Measurements from ENCODE around the gene ACSL3.
"Not testable (repeated sequence)": the region's sequence is repeated elsewhere in the genome, so short reads cannot be mapped to it uniquely, and the experiment has no call there.

Gene ACSL3

DNA sequence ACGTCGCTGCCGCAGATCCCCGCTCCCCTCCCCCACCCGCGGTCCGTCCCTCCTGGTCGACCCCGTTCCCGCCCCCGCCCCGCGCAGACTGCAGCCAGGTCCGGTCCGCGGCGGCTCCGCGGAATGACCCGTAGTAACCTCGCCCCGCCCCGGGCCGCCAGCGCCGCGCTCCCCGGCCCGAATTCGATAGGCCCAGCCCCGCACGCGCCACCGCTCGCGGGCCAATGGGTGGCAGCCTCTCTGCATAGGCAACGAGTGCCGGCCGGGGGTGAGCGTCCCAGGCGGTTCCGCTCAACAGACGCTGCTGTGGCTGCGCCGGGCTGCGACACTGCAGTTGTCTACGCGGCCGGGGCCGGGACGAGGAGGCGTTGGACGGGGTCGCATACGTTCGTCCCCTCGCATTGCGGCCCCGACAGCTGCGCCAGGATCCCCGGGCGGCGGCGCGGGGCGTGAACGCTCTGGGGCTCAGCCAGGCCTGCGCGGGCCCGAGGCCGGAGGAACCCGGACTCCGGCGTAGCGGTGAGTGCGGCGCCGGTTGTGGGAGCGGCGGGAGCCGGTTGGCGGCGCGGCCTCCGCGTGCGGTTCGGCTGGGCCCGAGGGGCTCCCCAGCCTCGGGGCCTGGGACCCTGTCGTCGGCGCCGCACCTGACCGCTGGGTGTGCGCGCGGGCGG lies at the start of gene ACSL3:
ACSL3 (plus strand) TSS at position 297 of the 671 bp plus-strand sequence. CDS start 47,737 bp downstream, outside the sequence.
- peak; percentile 98 for DNase-seq

DNA sequence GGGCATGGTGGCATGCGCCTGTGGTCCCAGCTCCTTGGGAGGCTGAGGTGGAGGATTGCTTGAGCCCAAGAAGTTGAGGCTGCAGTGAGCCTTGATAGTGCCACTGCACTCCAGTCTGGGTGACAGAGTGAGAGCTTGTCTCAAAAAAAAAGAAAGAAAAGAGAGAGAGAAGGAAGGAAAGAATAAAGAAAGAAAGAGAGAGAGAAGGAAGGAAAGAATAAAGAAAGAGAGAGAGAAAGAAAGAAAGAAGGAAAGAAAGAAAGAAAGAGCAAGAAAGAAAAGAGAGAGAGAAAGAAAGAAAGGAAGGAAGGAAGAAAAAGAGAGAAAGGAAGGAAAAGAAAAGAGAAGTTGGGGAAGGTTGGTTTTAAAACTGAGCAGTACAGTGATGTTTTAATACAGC lies 49.0 kb upstream of the ACSL3 start:
- no peak for DNase-seq

DNA sequence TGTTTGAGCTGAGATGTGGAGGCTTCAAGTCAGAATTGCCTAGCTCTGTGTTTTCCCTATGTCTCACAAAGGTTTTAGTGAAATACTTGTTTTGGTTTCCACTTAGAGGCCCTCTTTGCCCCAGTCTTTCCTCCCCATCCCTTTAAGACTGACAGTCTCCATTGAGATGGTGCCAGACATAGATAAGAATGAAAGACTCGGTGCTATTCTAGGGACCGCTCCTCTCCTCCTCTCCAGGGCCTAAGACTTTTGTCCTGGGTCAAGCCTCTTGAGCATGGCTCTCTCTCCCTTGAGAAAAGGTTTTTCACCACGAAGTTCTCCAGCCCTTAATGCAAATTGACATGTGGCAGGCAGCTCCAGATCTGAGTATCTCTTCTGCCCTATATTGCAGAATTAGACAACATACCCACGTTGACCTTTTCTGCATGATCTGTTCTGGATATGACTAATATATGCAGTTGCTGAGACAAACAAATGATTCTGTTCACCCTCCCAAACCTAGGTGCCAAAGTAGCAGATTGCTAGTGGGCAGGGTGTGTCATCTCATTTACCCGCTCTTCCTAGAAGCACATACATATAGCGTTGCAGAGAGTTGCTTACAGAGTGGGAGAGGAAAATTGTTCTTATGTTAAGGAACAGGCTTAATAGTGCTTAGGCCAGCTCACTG lies 47.5 kb upstream of the ACSL3 start:
- DNase-seq, result no peak

DNA sequence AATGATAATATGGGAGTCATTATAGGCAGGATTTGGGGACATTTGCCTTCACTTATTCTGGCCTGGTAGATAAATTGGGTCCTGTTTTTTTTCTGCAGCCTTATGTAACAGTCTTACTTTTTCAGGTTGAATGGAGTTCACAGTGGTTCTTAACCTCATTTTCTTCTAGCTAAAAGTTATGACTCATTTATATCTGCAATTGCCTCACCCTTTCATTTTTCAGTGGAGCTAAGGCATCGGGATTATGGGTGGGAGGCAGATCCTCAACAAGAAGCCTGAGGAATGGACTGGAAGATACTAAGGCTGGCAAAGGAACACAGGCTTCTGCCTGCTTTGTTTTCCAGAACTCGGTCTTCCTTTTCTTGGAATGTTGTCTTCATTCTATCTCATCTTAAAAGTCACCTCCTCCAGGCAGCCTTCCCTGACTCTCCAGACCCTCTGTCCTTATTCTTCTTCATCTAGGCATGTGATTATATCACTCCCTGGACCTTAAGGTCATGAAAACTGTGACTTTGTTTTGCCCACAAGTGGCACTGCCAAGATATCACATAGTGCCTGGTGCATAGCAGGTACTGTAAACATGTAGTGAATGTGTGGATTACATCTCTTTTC lies 41.0 kb upstream of the ACSL3 start:
- DNase-seq, result no peak

DNA sequence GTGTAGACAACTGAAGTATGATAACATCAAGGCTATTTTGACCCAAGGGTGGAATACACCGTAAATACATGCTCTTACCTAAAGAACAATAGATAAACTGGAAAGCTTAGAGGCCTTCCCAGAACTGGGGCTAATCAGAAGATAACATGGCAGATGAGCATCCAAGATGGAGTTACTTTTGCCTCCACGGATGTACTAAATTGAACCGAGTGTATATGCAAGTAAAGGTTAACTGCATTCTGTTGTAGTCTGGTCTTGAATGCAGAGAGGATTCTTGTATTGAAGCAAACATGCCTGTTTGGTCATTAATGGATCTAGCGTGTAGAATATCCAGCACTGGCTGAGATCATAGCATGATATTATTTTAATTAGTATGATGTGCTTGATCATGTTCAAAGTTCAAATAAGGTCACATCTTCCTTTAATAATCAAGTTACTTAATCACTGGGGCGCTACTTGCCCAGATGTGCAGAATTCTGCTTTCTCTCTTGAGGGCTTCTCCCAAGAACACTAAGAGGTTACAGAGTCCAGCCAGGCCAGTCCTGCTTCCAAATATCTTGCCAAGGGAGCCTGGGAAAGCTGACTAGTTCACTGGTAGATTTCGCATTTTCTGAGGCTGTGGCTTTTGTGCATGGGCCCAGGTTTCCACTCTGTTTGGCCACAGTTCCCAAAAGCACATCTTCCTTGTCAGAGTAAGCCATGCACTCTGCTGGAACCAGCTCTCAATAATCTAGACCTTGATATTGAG lies 37.5 kb upstream of the ACSL3 start:
- DNase-seq, result no peak

DNA sequence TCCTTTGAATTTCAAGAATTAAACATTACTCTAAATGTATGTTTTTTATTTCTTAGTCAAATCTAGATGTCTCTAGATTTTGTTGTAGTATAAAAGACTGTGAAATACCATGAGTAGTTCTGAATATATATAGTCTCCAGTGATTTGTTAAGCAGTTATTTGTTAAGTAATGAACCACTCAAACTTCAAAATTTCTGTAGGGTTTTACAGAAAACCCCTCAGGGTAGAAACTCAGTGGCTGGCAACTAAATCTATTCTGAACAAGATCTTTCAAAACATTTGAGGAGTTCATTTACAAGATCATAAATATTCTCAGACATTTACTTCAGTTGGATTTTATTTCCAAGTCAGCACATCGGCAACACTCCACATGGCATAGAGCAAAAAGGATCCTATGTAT lies 35.8 kb upstream of the ACSL3 start:
- no peak for DNase-seq

DNA sequence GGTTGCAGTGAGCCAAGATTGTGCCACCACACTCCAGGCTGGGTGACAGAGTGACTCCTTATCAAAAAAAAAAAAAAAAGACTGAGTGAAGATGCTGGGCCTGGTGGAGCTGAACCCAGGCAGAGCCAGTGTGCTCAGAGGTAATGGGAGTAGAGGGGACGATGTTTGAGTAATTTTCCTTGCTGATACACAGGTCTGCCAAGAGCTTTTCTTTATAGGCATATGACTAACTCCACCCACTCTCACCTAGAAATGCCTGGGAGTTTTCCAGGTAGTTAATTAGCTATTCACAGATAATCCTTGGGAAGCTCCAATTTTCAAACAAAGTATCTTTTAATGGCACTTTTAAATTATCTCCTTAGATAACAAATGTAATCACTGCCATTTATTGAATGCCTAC lies 33.4 kb upstream of the ACSL3 start:
- no peak for DNase-seq

DNA sequence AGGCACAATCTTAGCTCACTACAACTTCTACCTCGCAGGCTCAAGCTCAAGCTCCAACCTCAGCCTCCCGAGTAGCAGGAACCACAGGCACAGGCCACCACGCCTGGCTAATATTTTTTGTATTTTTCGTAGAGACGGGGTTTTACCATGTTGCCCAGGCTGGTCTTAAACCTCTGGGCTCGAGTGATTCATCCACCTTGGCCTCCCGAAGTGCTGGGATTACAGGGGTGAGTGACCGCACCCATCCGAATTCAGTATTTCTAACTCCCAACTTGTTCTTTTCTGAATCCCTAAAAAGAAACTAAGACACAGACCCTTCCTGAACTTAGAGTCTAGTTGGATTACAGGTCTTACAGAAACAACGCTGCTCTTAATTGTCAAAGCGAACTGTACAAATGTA lies 32.3 kb upstream of the ACSL3 start:
- DNase-seq, result no peak

DNA sequence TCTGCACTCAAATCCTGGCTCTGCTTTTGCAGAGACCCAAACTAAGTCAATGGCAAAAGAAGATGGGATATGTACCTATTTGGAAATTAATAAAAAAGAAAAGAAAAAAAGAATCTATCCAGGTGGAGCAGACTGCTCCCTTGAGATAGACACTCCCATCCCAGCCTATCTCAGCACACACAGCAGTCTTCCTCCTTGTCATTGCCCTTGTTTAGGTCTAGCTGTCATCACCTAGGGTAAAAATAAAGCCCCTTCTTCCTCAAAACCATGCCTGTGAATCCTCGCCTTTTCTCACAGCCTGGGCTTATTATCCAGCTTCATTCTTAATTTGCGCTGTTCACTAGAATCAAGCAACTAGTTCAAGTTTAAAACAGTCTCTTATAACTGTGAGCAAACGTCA lies 30.7 kb upstream of the ACSL3 start:
- DNase-seq, result no peak

DNA sequence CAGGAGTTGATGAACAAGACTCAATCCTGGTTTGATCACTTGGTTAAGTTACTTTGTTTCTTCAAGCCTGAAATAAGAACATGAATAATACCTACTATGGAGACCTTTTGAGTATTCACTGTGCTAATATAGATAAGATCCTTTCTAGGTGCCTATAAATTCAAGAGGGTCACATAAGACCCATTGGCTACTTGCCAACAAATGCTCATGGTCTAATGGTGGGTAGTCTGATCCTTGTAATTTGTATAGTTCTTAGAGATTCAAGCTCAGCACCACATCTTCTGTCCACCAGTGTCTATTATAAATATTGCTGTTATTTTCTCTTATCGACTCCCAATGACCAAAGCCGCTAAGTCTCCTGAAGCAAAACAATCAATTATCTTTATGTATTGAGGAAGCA lies 27.4 kb upstream of the ACSL3 start:
- peak; percentile 64 for DNase-seq

DNA sequence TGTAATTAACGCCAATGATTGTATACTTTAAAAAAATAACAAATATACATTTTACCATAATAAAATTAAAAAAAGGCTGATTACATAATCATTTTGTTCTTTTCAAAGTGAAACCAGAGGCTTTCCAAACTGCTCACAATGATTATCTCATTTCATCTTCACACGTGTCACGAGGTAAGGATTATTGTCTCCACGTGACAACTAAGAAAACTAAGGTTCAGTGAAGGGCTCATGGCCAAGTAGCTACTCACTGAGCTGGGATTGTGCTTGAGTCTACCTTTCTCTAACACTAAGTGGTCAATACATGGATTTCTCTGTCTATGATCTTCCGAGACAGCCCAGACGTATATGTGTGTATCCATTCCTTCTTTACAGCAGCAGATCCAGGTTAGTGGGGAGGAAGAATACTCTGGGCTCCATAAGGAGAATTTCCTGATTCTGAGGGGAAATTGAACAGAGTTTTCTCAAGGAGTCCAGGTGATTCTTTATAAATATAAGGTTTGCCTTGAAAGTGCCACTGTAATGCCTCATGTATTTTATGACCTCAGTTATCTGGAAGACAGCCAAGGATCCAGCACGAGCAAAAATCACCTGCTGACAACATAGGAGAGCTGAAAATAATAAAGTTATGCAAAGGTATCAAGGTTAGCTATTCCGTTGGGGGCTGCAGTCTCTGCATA lies 25.6 kb upstream of the ACSL3 start:
- no peak for DNase-seq

DNA sequence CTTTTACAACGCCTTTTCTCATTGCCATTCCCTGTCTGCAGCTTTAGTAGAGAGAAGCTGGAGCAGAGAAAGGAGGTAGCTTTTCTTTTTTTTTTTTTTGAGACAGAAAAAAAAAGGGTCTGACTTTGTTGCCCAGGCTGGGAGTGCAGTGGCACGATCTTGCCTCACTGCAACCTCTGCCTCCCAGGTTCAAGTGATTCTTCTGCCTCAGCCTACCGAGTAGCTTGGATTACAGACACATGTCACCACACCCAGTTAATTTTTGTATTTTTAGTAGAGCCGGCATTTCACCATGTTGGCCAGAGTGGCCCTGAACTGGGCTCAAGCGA lies 25.0 kb upstream of the ACSL3 start:
- no peak for DNase-seq

DNA sequence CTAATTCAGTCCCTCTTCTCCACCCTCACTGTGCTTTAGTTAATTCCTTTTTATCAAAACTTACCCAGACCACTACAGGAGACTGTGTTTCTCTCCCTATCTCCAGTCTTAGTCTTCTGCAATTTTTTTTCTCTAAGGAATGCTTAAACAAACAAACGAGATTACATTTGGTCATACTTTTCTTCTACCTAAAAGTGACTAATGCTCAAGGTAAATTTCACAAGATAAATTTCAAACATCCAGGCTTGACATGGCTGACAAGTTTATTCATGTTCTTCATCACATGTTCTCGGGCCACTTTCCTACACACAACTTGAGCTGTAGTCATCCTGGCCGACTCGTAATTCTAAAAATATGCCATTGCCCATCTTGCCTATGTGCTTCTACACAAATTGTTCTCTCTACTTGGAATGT lies 23.2 kb upstream of the ACSL3 start:
- no peak for DNase-seq

DNA sequence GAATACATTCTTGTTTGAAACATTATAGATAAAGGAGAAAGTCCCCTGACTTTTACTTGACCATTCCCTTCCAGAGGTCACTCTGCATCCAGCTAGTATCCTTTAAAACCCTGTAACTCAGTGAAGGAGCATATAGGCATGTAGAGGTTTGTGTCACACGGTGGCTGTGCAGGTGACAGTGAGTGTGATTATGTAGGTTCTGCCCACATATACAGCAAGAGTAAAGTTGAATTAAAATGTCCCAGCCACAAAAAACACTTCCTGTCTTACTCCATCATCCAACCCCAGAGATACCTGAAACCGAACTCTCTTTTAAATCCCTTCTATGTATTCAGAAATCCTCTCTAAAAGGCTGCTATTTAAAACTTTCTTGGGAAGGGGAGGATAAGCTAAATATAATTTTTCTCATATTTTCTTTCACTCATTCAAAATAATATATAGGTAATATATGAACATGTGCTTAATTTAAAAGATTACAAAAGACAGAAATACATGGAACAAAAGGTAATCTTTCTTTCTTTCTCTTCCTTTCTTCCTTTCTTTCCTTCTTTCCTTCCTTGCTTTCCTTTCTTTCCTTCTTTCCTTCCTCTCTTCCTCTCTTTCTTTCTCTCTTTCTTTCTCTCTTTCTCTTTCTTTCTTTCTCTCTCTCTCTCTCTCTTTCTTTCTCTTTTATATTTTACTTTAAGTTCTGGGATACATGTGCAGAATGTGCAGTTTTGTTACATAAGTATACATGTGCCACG lies 20.6 kb upstream of the ACSL3 start:
- no peak for DNase-seq

DNA sequence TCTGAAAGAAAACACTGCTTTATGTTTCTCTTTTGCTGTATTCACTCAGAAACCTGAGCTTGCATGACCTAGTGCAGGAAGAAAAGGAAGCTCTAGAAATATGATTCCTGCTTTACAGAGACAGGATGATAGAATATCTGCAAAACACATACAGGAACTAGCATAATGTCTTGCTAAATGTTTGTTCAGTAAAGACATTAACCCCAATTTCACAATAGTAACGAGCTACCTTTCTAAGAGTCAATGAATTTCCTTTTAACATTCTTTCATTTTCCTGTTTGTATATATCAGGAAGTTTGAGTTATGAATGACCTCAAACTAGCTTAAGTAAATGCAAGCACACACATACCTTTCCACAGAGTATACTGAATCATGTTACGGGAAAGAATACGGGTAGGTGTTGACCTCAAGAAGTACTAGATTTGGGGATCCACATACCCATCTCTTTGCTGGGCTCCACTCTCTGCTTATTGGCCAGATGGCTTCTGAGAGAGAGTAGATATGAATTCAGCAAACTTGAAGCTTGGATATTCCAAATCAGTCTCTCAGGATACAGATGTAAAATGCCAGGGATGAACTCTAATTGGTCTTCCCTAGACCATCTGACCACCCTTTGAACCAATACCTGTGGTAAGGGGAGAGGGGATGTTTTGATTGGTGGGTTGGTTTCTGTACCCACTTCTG lies 18.2 kb upstream of the ACSL3 start:
- DNase-seq, result no peak

DNA sequence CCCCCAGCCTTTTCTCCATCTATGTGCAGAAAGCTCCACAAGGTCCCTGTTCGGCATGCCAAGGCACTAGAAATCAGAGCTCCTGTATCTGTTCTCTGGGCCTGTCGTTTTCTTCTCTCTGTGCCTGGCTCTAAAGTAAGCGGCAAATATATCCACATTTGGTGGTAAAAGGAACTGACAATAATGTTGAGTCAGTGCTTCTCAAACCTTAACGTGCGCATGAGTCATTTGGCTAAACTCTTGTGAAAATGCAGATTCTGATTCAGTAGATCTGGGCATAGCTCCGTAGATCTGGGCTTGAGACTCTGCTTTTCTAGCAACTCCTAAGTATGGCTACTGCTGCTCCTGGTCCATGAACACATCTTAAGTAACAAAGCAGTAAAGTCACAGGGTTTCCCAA lies 16.5 kb upstream of the ACSL3 start:
- no peak for DNase-seq

DNA sequence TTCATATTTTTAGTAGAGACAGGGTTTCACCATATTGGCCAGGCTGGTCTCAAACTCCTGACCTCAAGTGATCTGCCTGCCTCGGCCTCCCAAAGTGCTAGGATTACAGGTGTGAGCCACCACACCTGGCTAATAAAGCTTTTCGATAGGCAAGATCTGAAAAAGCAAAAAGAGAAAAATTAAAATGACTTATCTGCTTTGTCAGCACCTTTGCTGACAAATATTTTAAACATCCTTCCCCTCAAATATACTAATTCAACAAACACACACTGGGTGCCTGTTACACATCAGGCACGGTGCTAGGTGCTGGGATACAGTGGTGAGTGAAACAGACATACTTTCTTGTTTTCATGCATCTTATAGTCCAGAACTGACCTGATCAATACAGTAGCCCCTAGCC lies 15.5 kb upstream of the ACSL3 start:
- not testable (repeated sequence) for DNase-seq

DNA sequence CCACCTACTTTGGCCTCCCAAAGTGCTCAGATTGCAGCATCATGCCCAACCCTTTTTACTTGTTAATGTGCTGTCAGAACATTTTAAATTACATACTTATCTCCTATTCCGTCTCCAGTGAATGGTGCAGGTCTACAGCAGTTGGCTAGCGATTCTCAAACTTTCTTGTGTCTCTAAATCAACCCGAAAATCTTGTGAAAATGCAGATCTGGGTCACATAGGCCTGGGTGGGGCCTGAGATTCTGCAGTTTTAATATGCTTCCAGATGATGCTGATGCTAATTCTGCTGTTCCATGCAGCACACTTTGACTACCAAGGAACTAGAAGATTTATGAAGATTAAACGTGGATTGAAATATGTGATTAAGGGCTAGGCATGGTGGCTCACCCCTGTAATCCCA lies 14.8 kb upstream of the ACSL3 start:
- DNase-seq, result no peak

DNA sequence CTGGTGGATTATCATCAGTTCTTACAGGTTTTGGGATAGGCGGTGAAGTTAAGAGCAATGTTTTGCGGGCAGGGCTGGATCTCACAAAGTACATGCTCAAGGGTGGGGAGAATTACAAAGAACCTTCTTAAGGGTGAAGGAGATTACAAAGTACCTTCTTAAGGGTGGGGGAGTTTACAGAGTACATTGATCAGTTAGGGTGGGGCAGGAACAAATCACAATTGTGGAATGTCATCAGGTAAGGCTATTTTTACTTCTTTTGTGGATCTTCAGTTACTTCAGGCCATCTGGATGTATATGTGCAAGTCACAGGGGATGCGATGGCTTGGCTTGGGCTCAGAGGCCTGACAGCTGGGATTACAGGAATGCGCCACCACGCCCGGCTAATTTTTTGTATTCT lies 12.8 kb upstream of the ACSL3 start:
- not testable (repeated sequence) for DNase-seq

DNA sequence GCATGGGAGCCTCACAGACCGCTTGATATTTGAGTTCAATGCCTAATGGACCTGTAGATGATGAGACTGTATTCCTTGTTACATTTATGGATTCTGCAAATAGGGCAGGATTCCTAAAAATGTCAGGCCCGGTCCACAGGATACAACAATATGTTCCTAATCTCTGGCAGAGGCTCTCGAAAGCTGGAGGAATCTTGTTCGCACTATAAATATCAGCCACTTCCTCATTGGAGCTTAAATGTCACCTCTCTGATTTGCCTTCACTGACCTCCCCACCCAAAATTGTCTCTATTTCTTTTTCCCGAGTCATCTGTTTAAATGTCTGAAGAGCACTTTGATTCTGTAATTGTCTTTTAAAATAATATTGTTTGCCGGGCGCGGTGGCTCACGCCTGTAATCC lies 12.0 kb upstream of the ACSL3 start:
- no peak for DNase-seq

DNA sequence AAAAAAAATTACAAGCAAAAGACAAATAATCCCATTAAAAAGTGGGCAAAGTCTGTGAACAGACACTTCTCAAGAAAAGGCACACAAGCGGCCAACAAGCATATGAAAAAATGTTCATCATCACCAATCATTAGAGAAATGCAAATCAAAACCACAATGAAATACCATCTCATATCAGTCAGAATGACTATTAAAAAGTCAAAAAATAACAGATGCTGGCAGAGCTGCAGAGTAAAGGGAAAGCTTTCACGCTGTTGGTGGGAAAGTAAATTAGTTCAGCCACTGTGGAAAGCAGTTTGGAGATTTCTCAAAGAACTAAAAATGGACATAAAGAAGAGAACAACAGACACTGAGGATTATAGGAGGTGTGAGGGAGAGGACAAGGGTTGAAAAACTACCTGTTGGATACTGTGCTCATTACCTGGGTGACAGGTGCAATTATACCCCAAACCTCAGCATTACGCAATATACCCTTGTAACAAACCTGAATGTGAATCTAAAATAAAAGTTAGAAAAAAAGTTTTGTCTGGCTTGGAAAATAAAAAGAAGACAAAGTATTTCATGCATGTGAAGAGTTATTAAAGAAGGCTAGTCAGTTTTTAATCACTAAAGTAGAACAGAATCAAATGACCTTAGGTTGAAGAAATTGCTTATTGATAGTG lies 8.7 kb upstream of the ACSL3 start:
- DNase-seq, result no peak

All from NCI-H82 (cell line).